Activated CD4-positive, alpha-beta T cell treated with anti-CD3 and anti-CD28 coated beads, Interleukin-2, amount 50 U/mL, for 48 hours (primary cell): Measurements from ENCODE around the gene C1orf115.
"Not testable (repeated sequence)": the region's sequence is repeated elsewhere in the genome, so short reads cannot be mapped to it uniquely, and the experiment has no call there.

Source experiments
- DNase-seq, 2 experiments: peaks; one replicate each; pipeline ENCODE4 v3.0.0-alpha.2; 2020

C1orf115 gene

DNA sequence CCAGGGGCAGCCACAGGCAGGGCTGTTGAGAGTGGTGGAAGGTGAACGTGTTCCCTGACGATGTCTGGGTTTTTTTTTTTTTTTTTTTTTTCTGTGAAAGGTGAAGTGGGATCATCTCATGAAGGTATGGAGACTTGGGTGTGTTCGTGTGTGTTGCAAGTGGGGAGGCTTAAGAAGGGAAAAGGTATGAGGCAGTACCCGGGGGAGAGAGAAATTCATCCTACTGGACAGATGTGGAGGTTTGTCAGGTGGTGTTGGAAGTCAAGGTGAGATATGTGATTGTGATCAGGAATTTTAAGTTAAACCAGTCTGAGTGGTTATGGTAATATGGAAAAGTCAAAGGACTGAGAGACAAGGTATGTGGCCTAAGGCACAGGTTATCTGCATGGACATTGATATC lies 5.3 kb downstream of the C1orf115 start:
- DNase-seq, result no peak

DNA sequence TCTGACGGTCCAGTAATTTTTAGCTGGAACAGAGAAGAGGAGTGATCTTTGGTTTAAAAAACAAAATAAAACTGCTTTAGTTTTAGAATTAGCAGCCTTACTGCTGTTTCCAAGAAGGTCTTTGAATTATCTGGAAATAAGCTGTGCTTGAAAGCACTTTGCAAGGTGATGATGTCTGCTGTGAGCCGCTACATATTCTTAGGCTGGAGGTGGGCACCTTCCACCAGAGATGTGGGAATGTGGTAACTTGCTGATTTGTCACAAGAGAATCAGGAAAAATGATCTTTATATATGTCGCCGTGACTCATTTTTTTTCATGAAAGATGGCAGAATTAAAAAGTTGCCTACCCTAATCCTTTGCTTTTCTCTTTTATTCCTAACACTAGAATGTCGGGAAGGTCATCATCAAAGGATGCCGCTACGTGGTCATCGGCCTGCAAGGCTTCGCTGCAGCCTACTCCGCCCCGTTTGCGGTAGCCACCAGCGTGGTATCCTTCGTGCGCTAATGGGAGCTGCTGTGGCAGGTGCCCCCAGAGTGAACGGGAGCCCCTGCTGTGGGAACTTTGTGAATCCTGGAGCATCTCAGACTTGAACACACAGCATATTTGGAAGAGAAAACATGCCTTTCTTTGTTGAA lies 6.2 kb downstream of the C1orf115 start:
- DNase-seq, result no peak

DNA sequence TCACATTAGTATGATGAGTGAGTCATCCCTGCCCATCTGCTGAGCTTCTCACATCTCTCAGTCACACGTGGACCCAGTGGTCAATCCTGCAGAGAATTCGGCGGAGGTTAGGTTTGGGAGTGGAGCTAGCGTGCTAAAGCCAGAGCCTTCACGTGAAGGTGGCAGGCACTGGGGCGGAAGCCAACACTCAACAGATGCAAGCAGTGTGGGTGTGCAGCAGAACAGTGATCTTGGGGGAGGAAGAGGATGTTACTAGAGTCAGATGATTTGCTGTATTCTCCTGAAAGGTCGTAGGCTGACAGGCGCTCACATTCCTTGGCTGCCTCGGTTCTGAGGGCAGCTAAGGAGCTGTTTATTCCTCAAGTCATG lies 6.7 kb downstream of the C1orf115 start:
- no peak for DNase-seq

DNA sequence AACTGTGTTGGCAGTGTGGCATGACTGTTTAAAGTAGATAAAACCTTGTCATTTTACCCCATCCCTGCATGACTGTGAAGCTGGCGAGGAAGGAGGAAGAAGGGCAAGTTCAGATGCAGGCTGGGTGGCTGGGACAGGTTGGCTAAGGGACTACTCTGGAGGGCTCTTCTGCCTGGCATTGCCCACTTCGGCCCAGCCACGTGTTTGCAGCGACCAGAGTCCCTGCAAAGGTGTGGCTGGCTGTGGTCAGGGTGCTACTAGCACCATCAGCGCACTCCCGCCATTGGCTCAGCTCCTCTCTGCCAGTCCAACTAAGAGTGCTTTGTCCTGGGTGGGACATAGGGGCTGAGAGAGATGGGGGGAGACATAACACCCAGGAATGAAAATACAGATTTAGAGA lies 7.2 kb downstream of the C1orf115 start:
- DNase-seq, result no peak

GRCh38 chr1:220698607-220699016 lies 8.4 kb downstream of the C1orf115 start:
- no peak for DNase-seq

- no peak for DNase-seq
These were observed 8.9 kb downstream of the C1orf115 start for GRCh38 chr1:220699044-220699443.

GRCh38 chr1:220700556-220701179 lies 10.5 kb downstream of the C1orf115 start:
- DNase-seq, result no peak

DNA sequence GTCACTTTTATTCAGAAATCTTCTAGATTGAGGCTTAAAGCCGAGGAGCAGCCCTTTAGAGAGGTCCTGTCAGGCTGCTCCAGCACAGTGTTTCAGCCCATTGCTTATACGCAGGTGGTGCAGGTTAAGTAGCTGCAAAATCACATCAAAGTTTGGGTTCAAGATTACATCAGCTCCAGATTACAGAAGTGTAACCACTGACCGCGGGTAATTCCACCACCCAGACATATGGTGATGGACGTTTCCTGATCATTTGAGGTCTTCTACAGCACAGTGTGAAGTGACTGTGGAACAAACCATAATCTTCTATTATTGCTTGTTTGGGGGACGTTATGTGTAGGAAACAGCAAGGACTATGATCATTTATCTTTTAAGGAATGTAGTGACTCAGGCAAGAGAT lies 11.8 kb downstream of the C1orf115 start:
- no peak for DNase-seq

DNA sequence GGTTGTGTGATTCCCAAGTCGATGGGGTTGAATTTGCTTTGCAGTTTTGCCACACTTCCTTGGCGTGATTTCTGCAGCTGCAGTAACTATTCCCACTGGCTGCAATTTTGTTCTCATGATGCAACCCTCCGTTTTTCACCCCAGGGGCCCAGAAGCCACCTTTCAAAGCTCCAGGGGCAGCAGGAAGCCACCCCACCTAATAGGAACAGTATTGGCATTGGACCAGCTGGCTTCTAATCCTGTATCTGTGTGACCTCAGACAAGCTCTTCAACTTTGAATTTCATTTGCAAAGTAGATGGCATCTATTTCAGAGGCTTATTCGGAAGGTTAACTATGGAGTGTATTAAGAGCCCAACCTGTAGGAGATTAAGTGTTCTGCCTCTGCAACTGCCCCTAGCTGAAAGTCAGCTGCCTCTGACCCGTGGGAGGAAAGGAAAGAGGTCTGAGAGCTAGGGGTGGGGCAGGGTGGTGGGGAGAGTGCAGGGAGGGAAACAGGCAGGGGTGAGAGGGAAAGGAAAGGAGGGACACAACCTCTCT lies 12.6 kb downstream of the C1orf115 start:
- DNase-seq, result no peak

DNA sequence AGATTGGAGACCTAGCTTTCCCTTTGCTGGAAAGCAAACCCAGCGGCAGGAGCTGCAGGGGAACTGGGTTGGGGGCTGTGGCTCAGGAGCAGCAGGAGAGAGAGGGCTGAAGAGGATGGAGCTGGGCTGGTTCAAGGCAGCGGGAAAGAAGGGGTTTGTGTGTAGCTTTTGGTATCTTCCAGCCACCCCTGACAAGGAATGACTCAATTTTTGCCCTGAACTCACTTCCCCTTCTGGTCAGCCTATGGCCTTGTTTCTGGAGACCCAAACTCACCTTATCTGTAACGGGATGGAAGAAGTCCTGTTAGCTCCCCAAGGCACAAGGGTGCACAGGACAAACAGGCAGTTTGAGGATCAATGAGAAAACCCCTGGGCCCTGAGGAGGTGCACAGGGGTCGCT lies 13.1 kb downstream of the C1orf115 start:
- DNase-seq, result no peak

DNA sequence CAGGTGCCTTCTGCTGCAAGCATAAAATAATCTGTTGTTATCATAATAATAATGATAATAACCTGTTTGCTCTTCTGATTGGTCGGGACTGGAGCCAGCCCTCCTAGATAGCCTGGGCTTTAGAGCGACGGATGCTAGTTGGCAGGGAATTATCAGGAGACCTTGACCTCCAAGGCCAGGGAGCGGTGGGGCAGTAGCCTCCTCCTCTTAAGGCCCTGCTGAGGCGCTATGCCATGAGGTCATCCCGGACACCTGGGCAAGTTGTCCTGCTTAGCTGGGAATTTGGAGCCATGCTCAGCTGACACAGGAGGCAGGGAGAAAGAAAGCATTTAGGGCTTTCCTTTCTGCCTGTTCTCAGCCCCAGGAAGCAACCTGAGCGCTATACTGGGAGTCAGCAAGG lies 15.6 kb downstream of the C1orf115 start:
- DNase-seq, result no peak

GRCh38 chr1:220706480-220706879 lies 16.3 kb downstream of the C1orf115 start:
- no peak for DNase-seq

DNA sequence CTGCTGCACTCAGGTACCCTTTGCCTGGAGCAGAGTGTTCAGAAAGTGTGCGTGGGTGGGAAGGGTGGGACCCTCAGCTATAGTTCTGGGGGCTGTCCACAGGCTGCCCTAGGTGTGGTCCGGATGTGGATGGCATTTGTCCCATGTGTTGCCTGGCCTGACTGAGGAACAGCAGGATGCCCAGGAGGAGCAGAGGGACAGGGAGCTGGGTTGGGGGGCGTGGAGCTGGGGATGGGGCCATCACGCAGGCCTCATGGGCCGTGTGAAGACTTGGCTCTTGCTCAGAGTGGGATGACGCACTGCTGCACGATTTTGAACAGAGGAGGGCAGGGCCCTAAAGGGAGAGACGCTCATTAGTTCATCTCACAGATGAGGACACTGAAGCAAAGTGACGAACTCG lies 17.0 kb downstream of the C1orf115 start:
- no peak for DNase-seq

DNA sequence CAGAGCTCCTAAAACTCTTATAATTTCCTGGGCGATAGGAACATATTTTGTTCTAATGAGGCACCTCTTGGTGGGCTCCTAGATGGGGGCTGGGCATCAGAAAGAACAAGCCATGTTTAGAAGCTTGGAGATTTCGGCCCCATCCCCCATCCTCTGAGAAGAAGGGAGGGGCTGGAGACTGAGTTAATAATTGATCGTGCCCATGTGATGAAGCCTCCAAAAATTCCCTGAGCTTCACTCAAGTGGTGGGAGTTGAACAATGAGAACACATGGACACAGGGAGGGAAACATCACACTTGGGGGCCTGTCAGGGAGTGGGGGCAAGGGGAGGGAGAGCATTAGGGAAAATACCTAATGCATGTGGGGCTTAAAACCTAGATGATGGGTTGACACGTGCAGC lies 18.1 kb downstream of the C1orf115 start:
- DNase-seq, result no peak

DNA sequence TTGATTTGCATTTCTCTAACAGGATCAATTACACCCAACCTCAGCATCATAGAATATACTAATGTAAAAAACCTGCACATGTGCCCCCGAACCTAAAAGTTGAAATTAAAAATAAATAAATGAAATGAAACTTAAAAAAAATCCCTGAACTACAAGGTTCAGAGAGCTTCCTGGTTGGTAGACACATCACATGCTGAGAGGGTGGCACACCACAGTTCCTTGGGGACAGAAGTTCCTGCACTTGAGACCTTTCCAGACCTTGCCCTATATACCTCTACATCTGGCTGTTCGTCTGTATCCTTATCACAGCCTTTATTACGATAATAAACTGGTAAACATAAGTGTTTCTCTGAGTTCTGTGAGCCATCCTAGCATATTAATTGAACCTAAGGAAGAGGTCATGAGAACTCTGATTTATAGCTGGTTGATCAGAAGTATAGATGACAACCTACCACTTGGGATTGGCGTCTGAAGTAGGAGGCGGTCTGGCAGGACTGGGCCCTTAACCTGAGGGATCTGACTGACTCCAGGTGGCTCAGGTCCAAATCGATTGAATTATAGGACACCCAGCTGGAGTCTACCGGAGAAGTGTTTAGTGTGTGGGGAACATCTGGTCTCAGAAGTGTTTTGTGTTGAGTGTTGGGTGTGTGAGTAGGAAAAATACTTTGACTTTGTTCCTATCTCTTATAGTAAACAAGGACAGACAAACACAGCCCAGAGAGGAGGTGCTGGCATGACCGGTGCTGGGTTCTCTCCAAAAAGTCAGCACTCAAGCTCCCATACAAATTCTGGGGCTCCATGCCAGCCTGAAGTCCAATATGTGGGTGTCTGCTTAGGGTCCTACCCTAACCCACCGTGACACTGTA lies 19.0 kb downstream of the C1orf115 start:
- DNase-seq, result no peak

DNA sequence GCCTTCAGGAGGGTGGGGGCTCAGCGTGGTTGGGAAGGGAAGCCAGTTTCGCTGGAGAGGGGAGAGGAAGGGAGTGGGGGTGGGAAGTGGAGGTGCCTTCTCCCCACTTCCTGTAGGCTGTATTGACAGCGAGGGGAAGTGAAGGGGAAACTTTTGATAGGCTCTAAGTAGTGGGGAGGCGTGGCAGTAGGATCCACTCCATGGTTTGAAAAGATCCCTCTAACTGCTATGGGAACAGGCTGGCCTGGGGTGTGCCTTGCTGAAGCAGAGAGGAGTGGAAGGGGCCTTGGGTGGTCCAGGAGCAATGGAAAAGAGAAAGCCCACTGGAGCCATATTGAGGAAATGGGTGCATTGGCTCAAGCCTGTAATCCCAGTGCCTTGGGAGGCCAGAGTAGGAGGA lies 20.2 kb downstream of the C1orf115 start:
- no peak for DNase-seq

GRCh38 chr1:220711056-220711809 lies 21.1 kb downstream of the C1orf115 start:
- DNase-seq, result no peak

- not testable (repeated sequence) for DNase-seq
These were observed 25.8 kb downstream of the C1orf115 start for GRCh38 chr1:220715986-220716385.

GRCh38 chr1:220717800-220718640 lies 27.9 kb downstream of the C1orf115 start:
- DNase-seq, result no peak

GRCh38 chr1:220721266-220721665 lies 31.1 kb downstream of the C1orf115 start:
- not testable (repeated sequence) for DNase-seq

DNA sequence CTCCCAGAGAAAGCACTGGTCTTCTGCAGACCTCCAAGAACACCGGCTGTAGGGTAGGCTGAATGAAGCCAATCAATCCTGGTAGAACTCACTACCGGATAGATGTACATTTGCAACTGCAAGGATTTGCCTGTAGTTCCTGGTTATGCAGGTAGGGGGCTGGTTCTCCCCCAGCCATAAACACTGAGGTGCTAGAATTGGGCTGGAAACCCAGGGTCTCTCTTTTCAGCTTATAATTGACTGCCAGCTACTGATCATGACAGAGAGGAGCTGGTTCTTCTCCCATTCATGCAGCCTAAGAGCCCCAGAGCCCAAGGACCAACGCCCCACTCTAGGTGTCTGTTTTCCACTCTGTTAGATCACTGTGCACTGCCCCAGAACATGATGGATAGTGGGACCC lies 36.5 kb downstream of the C1orf115 start:
- no peak for DNase-seq

GRCh38 chr1:220727519-220727918 lies 37.4 kb downstream of the C1orf115 start:
- DNase-seq, result no peak
